HG03457 (cell line): ENCODE measurements around the gene KCNAB1.

Source experiments
- ATAC-seq: cut with Tn5 transposase; IDR thresholded peaks from one replicate; pipeline ENCODE4 v1.9.1; 2021; ENCODE audit warnings: moderate number of reproducible peaks; ENCODE audit not compliant: unreplicated experiment

KCNAB1 gene

DNA sequence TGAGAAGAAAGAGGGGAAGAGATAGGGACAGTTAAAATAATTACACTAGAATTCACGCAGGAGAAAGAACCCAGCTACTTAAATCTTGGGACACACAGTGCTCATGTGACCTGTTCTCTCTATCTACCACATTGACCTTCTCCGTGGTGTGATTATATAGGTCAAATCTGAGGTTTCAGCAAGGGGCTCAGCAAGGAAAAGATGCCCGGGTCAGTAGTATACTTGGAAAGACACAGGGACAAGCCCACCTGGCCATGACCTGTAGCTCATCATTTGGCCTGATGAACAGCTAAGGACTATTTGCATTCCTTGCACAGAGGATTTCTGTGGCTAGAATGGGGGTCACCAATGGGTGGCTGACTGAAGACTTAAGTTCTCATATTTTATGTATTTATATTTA lies 362.6 kb downstream of the KCNAB1 start:
- ATAC-seq: no peak

GRCh38 chr3:156483426-156483825 lies 363.0 kb downstream of the KCNAB1 start:
- ATAC-seq: peak; percentile 87

DNA sequence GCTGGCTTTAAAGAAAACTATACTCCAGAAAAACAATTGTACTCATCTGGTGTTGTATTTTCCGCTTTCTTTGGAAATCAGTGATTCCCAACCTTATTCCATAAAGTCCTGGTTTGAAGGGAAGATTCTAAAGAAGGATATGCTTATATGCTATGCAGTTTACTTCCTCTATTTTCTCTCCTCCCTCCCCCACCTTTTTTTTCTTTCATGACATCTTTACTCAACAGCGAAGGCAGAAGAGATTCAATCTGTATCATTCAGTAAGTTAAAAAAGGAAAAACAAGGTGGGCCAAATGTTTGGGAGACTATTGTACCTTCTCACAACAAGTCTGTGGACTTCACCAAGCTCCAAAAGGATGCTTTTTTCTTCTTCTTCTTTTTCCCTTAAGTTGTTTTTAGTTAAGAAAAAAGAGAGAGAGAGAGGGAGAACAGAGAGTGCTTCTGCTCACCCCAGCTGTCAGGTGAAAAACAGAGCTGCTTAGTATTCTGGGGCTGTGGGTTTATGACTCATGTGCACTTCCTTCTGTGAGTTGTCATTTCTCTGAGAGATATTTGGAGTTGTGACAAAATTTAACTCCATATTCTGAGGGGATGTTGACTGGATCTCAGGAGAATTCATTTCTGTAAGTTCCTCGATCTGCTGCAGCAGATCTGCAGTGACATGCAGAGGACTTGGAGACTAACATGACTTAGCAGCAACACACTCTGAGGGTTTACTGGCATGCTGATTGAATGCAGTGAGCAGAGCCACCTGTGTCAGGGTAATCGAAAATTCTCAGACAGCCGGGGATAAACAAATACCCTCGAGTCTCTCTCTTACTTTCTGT lies 363.8 kb downstream of the KCNAB1 start:
- peak; percentile 68 for ATAC-seq

- ATAC-seq: no peak
Observed at GRCh38 chr3:156488767-156489166, 368.4 kb downstream of the KCNAB1 start.

DNA sequence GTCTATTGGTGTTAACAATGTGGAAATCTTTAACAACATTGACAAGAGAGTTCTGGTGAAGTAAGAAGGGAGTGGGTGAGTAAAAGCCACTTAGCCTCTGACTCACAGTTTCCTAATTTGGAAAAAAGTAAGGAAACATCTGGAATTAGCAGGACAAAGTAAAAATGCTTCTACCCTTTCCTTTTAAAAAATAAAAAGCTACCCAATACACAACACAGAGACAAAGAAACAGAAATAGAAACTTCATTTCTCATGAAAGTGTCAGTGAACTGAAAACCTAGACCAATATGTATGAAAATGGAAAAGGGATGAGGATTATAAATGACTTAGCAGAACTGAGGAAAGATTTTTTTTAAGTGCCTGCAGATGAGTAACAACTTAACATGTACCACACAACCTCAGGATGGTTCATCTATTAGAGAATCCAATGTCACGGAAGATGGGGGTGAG lies 369.1 kb downstream of the KCNAB1 start:
- no peak for ATAC-seq

GRCh38 chr3:156491192-156491591 lies 370.8 kb downstream of the KCNAB1 start:
- ATAC-seq: no peak

GRCh38 chr3:156492801-156493261 lies 372.5 kb downstream of the KCNAB1 start:
- ATAC-seq: no peak

GRCh38 chr3:156493887-156494286 lies 373.5 kb downstream of the KCNAB1 start:
- no peak for ATAC-seq

GRCh38 chr3:156495816-156496215 lies 375.4 kb downstream of the KCNAB1 start:
- ATAC-seq: no peak

- ATAC-seq: no peak
Observed at GRCh38 chr3:156497326-156497725, 376.9 kb downstream of the KCNAB1 start.

GRCh38 chr3:156498307-156498706 lies 377.9 kb downstream of the KCNAB1 start:
- ATAC-seq: no peak

DNA sequence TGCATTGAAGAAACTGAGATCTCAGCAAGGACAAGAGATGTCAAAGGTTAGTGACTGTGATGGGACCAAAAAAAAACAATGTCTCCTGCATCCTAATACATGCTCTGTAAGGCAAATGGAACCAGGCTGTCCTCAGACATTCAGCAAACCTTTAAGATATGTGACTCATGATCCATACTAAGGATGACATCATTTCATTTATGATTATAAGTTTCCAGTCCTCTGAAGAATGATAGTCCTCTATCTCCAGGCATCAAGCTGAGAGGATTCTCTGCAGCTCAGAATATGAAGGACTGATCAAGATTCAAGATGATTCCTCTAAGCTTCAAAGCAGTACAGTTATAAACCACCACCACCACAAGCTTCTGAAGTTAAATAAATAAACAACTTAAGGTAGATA lies 386.9 kb downstream of the KCNAB1 start:
- no peak for ATAC-seq

DNA sequence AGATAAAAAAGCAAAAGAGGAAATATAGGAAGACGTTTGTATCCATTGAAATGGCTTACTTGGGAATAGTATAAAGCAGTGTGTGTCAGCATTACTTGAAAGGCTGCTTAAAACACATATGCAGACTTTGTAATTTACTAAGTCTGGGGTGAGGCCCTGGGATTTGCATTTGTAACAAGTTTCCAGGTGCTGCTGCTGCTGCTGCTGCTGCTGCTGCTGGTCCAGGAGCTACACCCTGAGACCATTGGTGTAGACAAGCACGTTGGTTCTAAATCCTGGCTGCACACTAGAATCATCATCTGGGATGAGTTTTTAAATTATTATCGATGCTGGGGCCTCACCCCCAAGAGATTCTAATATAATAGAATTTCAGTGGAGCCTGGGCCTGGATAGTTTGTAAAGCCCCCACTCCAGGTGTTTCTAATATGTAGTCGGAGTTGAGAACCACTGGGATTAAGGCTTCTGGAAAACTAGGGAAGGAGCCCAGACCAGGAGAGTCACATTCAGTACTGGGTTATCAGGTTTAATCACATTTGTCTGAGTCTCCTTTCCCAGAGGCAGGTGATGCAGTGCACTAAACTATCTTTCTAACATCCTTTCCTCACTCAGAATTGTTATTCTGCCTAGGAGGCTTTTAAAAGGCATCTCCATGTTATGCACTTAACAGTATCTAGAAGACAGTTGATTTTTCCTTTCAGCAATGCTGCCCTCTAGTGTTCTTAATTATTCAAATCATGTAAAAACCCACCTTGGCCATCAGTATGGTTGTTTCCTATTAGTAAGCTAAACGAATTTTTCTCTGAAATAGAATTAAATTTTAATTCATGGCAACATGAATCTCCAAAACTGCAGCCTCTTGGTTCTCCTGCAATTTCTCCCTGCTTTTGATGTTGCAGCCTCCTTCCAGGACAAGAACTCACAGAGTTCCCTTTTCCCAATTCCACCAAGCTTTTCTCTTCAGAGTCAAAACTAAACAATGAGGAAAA lies 389.1 kb downstream of the KCNAB1 start:
- ATAC-seq: peak; percentile 81

DNA sequence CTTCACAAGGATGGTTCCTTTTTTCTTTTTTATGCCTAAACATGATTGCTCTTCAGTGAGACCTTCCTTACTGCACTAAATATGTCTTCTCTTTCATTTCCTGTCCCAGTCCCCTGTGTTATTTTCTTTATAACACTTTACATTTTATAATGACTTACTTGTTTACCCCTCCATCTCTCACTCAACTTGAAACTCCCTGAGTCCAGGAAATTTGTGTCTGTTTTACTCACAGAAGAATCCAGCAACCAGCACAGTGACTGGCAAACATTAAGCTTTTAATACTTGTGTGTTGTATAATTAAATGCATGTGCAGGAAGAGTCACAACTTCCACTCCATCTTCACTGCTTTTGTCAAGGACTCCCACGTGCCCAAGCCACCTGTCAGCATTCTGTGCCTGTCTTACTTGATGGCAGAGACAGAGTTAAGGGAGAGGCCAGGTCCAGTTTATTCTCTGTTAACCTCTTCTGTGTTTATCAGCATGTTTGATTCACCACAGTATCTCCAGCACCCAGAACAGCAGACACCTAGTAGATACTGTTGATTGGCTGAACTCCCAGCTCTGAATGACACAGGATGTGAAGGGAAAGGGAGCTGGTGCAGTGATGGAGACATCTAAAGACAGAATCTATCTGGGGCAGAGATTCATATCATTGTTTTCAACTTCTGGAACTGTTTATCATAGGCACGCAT lies 391.8 kb downstream of the KCNAB1 start:
- no peak for ATAC-seq

DNA sequence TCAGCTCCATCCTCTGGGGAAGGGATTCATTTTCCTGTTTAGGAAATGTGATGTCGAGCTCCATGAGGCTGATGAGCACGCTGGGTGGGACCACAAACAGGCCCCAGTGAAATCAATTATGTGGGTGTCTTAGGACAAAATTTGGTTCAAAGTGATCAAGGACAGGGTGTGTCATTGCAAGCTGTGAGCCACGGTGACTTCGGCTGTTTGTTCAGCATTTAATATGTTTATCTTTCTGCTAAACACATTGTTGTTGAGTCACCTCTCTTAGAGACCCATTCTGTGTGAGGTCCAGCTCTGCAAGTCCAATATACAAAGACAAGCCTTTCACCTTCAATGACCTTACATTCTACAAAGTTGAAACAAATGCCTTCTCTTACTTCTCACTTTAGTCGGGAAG lies 393.2 kb downstream of the KCNAB1 start:
- ATAC-seq: no peak

- no peak for ATAC-seq
Observed at GRCh38 chr3:156516284-156516683, 395.9 kb downstream of the KCNAB1 start.

- ATAC-seq: no peak
Observed at GRCh38 chr3:156516961-156517360, 396.6 kb downstream of the KCNAB1 start.

- ATAC-seq: no peak
Observed at GRCh38 chr3:156518726-156519125, 398.3 kb downstream of the KCNAB1 start.

GRCh38 chr3:156519758-156520162 lies 399.4 kb downstream of the KCNAB1 start:
- ATAC-seq: peak; percentile 89

GRCh38 chr3:156522673-156523072 lies 402.3 kb downstream of the KCNAB1 start:
- no peak for ATAC-seq

DNA sequence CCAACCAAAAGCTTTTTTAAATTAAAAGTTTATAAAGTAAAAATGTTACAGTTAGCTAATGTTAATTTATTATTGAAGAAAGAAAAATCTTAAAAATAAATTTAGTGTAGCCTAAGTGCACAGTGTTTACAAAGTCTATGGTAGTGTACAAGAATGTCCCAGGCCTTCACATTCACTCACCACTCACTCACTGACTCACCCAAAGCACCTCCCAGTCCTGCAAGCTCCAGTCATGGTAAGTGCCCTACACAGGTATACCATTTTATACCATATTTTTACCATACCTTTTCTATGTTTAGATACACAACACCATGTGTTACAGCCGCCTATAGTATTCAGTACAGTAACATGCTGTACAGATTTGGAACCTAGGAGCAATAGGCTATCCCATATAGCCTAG lies 405.4 kb downstream of the KCNAB1 start:
- no peak for ATAC-seq
